HEK293 (cell line): ENCODE results near the gene KCTD21.
A peak's percentile ranks its signal among the peaks of the same experiment; 100 is the strongest.

ENCODE experiments used
- CTCF ChIA-PET: fragments of 350-600 bp; formaldehyde crosslinking; extraction: SDS; loops from one replicate; lab custom pipeline; 2021; ENCODE audit warnings: antibody characterized with exemption; lab: Yijun Ruan, JAX
- POLR2A ChIA-PET: fragments of 300-600 bp; formaldehyde crosslinking; extraction: SDS; loops from one replicate; lab custom pipeline; 2020; ENCODE audit warnings: antibody characterized with exemption, inconsistent platforms; lab: Yijun Ruan, JAX
- H3K27ac ChIP-seq: fragments of 200-500 bp; sonication (Bioruptor generic); 2 replicates; pipeline ENCODE4 v1.5.1; 2014; ENCODE audit warnings: low read depth, low read length, control low read depth, inconsistent platforms; ENCODE audit errors: extremely low read depth
- H3K36me3 ChIP-seq, 2 experiments: fragments of 200-500 bp in 1 of 2; sonication (Bioruptor generic) in 1 of 2; 1 replicate in 1 of 2; 2 replicates in 1 of 2; pipeline ENCODE4 v1.5.1; 2014 to 2017; ENCODE audit warnings: inconsistent platforms in 2 of 2, low read length in 2 of 2; ENCODE audit not compliant: control insufficient read depth in 2 of 2, insufficient read depth in 1 of 2
- H3K4me1 ChIP-seq: fragments of 200-500 bp; sonication (Bioruptor generic); 2 replicates; pipeline ENCODE4 v1.5.1; 2014; ENCODE audit warnings: mild to moderate bottlenecking, low read length, inconsistent platforms; ENCODE audit not compliant: control insufficient read depth, insufficient read depth
- H3K4me3 ChIP-seq: 2 replicates; pipeline ENCODE4 v1.5.1; 2011; ENCODE audit warnings: low read depth, mild to moderate bottlenecking, control low read depth, low read length, moderate library complexity
- H3K9me3 ChIP-seq: fragments of 200-500 bp; sonication (Bioruptor generic); 2 replicates; pipeline ENCODE4 v1.5.1; 2014; ENCODE audit warnings: low read depth, low read length, inconsistent platforms; ENCODE audit not compliant: control insufficient read depth, insufficient read depth
- EGR2 ChIP-seq: fragments of 450-650 bp; formaldehyde crosslinking; IDR thresholded peaks from 2 replicates; pipeline ENCODE4 v1.5.1; 2016; ENCODE audit warnings: low read depth, missing biosample characterization, missing genetic modification characterization
- GFI1B ChIP-seq: fragments of 450-650 bp; formaldehyde crosslinking; IDR thresholded peaks from 2 replicates; pipeline ENCODE4 v1.5.1; 2016; ENCODE audit warnings: missing biosample characterization, missing genetic modification characterization
- SCRT2 ChIP-seq: fragments of 450-650 bp; formaldehyde crosslinking; IDR thresholded peaks from 2 replicates; pipeline ENCODE4 v1.5.1; 2016; ENCODE audit warnings: missing biosample characterization, missing genetic modification characterization
- SP7 ChIP-seq: fragments of 450-650 bp; formaldehyde crosslinking; IDR thresholded peaks from 2 replicates; pipeline ENCODE4 v1.5.1; 2016; ENCODE audit warnings: missing biosample characterization, missing genetic modification characterization
- ZFHX2 ChIP-seq: fragments of 450-650 bp; formaldehyde crosslinking; conservative IDR thresholded peaks from 2 replicates; pipeline ENCODE4 v1.5.1; 2016; ENCODE audit warnings: missing biosample characterization, missing genetic modification characterization
- ZNF26 ChIP-seq: fragments of 450-650 bp; formaldehyde crosslinking; IDR thresholded peaks from 2 replicates; pipeline ENCODE4 v1.5.1; 2016; ENCODE audit warnings: missing biosample characterization, missing genetic modification characterization
- ZNF280D ChIP-seq: fragments of 450-650 bp; formaldehyde crosslinking; IDR thresholded peaks from 2 replicates; pipeline ENCODE4 v1.5.1; 2016; ENCODE audit warnings: missing biosample characterization, missing genetic modification characterization
- ZNF366 ChIP-seq: fragments of 450-650 bp; formaldehyde crosslinking; conservative IDR thresholded peaks from 2 replicates; pipeline ENCODE4 v1.5.1; 2016; ENCODE audit warnings: missing biosample characterization, missing genetic modification characterization
- ZNF561 ChIP-seq: fragments of 450-650 bp; IDR thresholded peaks from 2 replicates; pipeline ENCODE4 v1.5.1; 2018; ENCODE audit warnings: missing biosample characterization, missing genetic modification characterization, borderline replicate concordance
- ZNF664 ChIP-seq: fragments of 450-650 bp; formaldehyde crosslinking; IDR thresholded peaks from 2 replicates; pipeline ENCODE4 v1.5.1; 2016; ENCODE audit warnings: missing biosample characterization, missing genetic modification characterization
- ZNF670 ChIP-seq: fragments of 450-650 bp; formaldehyde crosslinking; IDR thresholded peaks from 2 replicates; pipeline ENCODE4 v1.5.1; 2016; ENCODE audit warnings: missing biosample characterization, missing genetic modification characterization, low read depth
- ZSCAN18 ChIP-seq: fragments of 450-650 bp; formaldehyde crosslinking; IDR thresholded peaks from 2 replicates; pipeline ENCODE4 v1.5.1; 2016; ENCODE audit warnings: missing biosample characterization, missing genetic modification characterization

KCTD21 gene

GRCh38 chr11:78194490-78194889 is 6.1 kb upstream of the KCTD21 start:
- no peaks in the 10 kb centered on the region for H3K9me3 ChIP-seq
- TF ChIP-seq ZNF26 (no peak), SCRT2 (tag by site-specific recombination) (peak; percentile 68)
- ChIA-PET POLR2A (no interaction called here), CTCF (no interaction called here)
- no peak overlapping the region for H3K27ac ChIP-seq
- no peak overlapping the region for H3K4me3 ChIP-seq
- no peaks in the 10 kb centered on the region for H3K4me1 ChIP-seq
- H3K36me3 ChIP-seq: peaks cover 0 to 23% of the 10 kb centered on the region in 2 experiments; a peak in 1 of 3 replicates

GRCh38 chr11:78193806-78194205 is 5.4 kb upstream of the KCTD21 start:
- TF ChIP-seq ZNF561 (tag by site-specific recombination) (no peak), ZSCAN18 (tag by site-specific recombination) (no peak), ZNF664 (tag by site-specific recombination) (no peak), SP7 (no peak)
- Histone ChIP-seq H3K9me3 (no peaks in the 10 kb centered on the region), H3K4me3 (no peak overlapping the region), H3K36me3 (peaks cover 0 to 16% of the 10 kb centered on the region in 2 experiments; a peak in 1 of 3 replicates), H3K27ac (no peak overlapping the region), H3K4me1 (no peaks in the 10 kb centered on the region)
- CTCF ChIA-PET: no interaction called here
- POLR2A ChIA-PET: interaction anchor here (1.2 kb wide), 1 partner anchor 199 kb away, joined by 3 read pairs; the partner anchor contains the start of gene INTS4

GRCh38 chr11:78192911-78193351 is 4.5 kb upstream of the KCTD21 start:
- CTCF ChIA-PET: interaction anchor here (0.6 kb wide), 1 partner anchor 84 kb away, joined by 5 read pairs; no protein-coding TSS in a partner anchor
- Histone ChIP-seq H3K36me3 (peaks cover 0 to 8% of the 10 kb centered on the region in 2 experiments; a peak in 1 of 3 replicates), H3K4me3 (no peak overlapping the region), H3K9me3 (no peaks in the 10 kb centered on the region), H3K4me1 (no peaks in the 10 kb centered on the region), H3K27ac (no peak overlapping the region)
- TF ChIP-seq GFI1B (tag by site-specific recombination): no peak
- POLR2A ChIA-PET: interaction anchor here (1.2 kb wide), 1 partner anchor 198 kb away, joined by 3 read pairs; the partner anchor contains the start of gene INTS4

GRCh38 chr11:78192223-78192719 is 3.8 kb upstream of the KCTD21 start:
- Histone ChIP-seq H3K9me3 (no peaks in the 10 kb centered on the region), H3K27ac (no peak overlapping the region), H3K4me1 (no peaks in the 10 kb centered on the region), H3K36me3 (peaks cover 0 to 4% of the 10 kb centered on the region in 2 experiments; a peak in 1 of 3 replicates), H3K4me3 (no peak overlapping the region)
- ChIA-PET POLR2A (no interaction called here), CTCF (no interaction called here)
- TF ChIP-seq ZNF280D (tag by site-specific recombination): no peak
- TF ChIP-seq EGR2: peak; percentile 67
- TF ChIP-seq ZNF366: no peak
- no peak for TF ChIP-seq ZNF670 (tag by site-specific recombination)
- TF ChIP-seq ZFHX2 (tag by site-specific recombination): peak; percentile 76
